Superior temporal gyrus (tissue), 1 donor: ENCODE measurements around the gene JPT1.
"Not testable (repeated sequence)": the region's sequence is repeated elsewhere in the genome, so short reads cannot be mapped to it uniquely, and the experiment has no call there.

Experiments
- DNase-seq: peaks from one replicate; pipeline ENCODE4 v3.0.0-alpha.2; 2016; ENCODE audit errors: extremely low spot score

The JPT1 gene

GRCh38 chr17:75154195-75155106 lies at the start of gene JPT1:
TSS of gene JPT1 (minus strand) at chr17:75154512. CDS start at chr17:75154397, 115 bp downstream.
- peak; percentile 99 for DNase-seq

DNA sequence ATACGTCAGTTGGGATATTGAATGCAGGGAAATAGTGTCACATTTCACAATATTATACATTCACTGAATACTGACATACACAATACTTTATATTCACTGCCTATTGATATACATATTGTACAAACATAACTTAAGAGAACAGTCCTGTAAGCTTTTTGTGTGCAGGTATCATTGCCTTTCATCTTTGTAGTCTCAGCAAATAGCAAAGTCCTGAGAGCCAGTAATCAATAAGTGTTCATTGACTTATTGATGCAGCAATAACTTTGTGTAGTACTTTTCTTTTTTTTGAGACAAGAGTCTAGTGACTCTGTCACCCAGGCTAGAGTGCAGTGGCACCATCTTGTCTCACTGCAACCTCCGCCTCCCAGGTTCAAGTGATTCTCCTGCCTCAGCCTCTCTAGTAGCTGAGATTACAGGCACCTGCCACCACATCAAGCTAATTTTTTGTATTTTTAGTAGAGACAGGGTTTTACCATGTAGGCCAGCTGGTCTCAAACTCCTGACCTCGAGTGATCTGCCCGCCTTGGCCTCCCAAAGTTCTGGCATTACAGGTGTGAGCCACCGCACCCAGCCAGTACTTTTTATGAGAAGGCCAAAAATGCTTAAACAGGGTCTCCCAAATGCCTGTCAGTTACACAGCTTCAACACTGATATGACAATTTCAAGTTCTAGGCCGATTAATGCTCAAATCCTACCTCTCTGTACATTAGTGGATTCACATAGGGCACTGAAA lies 45.7 kb upstream of the JPT1 start:
- DNase-seq = no peak

DNA sequence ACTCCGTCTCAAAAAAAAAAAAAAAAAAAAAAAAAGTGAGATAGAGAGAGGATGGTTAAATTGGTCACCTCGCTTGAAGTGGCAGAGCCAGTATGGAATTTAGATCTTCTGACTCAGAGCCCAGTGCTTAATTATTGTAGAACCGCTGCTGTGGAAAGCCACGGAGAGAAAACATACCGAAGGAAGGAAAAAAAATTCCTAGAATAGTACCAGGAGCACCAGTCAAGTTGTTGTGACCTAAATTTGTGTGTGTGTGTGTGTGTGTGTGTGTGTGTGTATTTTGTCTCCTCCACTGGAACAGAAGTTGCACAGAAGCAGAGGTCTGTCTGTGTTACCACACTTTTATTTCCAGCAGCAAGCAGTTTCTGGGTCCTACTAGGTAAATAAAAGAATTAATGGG lies 40.6 kb upstream of the JPT1 start:
- DNase-seq = no peak

GRCh38 chr17:75191584-75191983 lies 37.3 kb upstream of the JPT1 start:
- DNase-seq = no peak

GRCh38 chr17:75188614-75189013 lies 34.3 kb upstream of the JPT1 start:
- no peak for DNase-seq

- DNase-seq = no peak
Measured at GRCh38 chr17:75183999-75184884, 29.9 kb upstream of the JPT1 start.

DNA sequence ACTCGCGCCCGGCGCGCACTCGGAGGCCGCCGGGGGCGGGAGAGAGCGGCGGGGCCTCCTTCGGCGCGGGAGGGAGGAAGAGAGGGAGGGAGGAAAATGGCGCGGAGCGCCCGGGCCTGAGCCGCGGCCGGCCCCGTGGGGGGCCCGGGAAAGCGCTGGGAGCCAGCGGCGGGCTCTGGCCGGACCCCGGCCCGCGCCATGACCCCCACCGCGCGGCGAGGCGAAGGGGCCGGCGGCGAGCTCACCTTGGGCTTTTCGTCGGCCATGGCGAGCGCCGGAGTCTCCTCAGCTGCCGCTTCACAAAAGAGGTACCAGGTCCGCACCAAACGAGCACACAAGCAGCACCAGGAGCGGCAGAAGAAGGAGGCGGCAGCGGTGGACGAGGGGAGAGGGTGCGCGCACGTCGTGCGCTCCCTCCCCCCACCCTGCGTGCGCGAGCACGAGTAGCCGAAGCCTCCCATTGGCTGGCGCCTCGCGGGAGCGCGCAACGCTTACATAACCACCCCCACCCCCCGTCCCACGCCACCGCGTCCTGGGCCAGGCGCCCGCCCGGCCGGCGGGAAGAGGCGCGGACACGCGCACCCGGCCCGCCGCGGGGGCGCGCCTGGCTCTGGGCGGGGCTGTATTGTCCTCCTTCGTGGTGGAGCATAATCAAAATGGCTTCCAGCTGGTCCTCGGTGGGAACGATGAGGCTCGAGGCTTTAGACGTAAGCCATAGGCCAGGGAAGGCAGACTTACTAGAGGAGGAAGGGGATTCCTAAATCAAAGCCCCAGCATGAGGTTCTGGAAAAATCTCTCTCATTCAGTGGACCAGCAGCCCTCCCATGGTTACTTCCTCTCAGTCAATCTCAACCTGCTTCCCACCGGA lies 28.5 kb upstream of the JPT1 start, which contains the start of gene SUMO2:
Gene SUMO2, minus strand, starts transcription at position 391 of the 868 bp plus-strand sequence. Its CDS starts 125 bp downstream, at position 266.
- peak; percentile 86 for DNase-seq

GRCh38 chr17:75182319-75182568 lies 27.9 kb upstream of the JPT1 start:
- no peak for DNase-seq

DNA sequence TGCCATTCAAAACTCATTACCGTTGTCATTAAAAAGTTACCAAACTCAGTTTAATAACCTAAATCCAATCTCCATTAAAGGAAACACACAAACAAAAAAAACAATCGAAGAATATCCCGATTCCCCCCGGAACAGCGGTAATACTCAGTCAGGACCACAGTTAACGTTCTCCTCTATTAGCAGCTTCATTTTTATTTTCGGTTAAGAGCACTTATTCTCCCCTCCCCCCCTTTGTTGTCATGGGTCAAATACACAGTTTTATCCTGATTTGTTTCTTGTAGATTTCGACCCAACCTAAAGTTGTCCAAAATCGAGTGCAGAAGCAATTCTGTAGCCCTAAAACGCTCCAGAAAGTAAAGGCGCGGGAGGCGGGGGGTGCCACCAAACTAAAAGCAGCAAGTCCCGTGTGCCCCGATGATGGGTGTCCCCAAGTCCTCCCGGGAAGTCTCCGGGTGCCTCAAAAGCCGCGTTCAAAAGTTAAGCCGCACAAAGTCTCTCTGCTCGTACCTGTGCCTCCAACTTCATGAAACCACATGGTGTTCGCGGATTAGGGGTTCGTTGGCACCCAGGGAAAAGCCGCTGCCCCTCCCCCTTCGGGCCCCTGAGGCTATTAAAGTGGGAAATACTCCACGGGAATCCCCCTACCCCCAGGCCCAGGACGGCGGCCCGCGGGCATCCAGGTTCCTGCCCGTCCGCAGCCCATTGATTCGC lies 27.5 kb upstream of the JPT1 start:
- no peak for DNase-seq

DNA sequence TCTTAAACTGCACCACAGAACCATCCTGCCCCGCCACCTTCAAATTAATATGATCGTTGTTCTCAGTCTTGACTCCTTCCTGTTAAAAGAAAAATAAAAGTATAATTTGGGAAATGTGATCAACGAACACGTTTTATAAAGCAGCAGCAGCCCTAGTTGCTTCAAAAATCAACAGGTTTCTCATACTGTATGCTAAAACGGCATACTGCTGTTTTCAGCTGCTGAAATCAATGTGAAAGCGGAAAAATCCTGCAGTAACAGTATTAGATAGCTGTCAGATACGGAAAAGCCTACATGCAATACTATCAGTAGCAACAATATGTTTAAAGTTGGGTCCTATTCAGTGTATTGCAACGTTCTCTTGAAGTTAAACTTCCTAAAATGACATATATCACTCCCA lies 26.8 kb upstream of the JPT1 start:
- no peak for DNase-seq

- no peak for DNase-seq
Measured at GRCh38 chr17:75178453-75178852, 24.1 kb upstream of the JPT1 start.

DNA sequence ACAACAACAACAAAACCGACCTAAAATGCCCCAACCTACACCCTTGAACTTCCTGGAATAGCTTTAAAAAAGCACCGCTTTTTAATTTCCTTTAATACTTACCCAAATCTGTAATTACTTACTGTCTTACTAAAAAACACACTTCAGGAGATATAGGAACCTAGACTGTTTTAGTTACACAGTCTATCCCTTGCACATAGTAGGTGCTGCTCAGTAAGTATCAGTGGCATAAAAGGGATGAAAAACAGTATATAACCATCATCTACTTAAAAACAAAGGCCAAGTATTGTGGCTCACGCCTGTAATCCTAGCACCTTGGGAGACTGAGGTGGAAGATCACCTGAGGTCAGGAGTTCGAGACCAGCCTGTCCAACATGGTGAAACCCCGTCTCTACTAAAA lies 22.3 kb upstream of the JPT1 start:
- DNase-seq = no peak

GRCh38 chr17:75174996-75175395 lies 20.7 kb upstream of the JPT1 start:
- DNase-seq = no peak

DNA sequence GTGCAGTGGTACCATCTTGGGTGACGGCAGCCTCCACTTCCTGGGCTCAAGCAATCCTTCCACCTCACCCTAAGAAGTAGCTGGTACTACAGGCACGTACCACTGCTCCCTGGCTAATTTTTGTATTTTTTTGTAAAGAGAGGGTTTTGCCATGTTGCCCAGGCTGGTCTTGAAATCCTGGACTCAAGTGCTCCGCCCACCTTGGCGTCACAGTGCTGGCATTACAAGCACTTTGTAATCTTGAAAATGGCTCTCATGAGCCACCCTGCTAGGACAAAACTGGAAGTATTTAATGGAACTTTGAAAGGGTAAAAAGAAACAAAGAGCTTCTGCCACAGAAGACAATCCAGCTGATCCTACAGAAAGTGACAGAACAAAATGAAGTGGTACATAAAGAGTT lies 19.2 kb upstream of the JPT1 start:
- no peak for DNase-seq

GRCh38 chr17:75168998-75169397 lies 14.7 kb upstream of the JPT1 start:
- DNase-seq = no peak

DNA sequence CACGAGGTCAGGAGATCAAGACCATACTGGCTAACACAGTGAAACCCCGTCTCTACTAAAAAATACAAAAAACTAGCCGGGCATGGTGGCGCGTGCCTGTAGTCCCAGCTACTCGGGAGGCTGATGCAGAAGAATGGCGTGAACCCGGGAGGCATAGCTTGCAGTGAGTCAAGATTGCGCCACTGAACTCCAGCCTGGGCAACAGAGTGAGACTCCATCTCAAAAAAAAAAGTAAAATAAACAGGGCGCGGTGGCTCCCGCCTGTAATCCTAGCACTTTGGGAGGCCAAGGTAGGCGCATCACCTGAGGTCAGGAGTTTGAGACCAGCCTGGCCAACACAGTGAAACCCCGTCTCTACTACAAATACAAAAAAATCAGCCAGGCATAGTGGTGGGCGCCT lies 10.3 kb upstream of the JPT1 start:
- not testable (repeated sequence) for DNase-seq

- no peak for DNase-seq
Measured at GRCh38 chr17:75163074-75163473, 8.8 kb upstream of the JPT1 start.

DNA sequence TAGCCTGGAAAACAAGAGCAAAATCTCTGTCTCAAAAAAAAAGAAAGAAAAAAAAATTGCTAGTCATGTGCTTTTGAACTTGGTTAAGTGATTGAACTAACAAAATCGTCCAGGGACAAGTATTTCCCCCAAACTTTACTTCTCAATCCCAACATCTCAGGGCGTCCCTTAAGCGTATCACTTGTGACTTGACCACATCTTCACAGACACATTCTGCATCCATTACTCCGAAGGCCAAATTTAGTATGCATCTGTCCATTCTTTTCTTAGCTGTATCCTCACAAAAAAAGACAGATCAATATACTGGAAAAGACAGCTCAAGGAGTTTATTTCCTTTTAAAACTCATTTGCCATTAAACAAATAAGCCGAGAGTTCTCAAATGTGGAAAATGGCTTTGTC lies 5.9 kb upstream of the JPT1 start:
- DNase-seq = no peak

DNA sequence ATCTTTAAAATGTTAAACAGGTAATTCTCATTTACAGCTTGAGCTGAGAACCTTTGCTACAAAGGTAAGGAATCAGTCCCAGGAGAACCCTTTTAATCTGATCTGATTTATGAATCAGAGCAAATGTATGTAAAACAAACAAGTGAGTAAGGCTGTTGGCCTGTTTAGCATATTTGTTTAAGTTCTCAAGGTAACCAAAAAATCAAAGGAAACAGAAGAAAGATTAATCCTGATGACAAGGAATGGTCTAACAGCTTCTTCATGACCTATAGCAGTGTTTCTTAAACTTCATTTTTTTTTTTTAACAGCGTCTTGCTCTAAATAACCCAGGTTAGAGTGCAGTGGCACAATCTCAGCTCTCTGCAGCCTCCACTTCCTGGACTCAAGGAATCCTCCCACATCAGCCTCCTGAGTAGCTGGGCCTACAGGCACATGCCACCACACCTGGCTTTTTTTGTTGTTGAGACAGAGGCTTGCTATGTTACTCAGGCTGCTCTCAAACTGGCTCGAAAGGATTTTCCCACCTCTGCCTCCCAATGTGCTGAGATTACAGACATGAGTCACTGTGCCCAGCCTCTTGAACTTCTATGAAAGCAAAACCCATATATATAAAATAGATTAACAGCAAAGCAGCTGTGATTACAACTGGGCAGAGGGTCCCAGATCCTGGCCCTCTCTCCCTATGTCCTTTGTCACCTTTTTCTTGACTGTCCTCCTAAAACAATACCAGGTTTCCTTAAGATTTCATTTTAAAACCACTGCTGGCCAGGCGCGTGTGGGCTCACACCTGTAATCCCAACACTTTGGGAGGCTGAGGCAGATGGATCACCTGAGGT lies 5.1 kb upstream of the JPT1 start:
- DNase-seq = no peak

DNA sequence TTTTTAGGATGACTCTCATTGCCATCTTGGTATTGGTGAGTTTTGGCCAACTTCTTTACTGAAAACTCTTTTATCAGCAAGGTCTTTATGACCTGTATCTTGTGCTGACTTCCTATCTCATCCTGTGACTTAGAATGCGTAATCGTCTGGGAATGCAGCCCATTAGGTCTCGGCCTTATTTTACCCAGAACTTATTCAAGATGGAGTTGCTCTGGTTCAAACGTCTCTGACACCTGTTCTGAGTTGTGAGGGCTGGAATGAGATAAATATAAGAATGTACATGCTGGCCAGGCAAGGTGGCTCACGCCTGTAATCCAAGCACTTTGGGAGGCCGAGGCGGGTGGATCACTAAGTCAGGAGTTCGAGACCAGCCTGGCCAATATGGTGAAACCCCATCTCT lies 4.2 kb upstream of the JPT1 start:
- not testable (repeated sequence) for DNase-seq
